SK-N-SH treated with all-trans-retinoic acid at 6 μM for 48 hours (cell line): ENCODE results near the gene AUTS2.

Experiments
- CSRNP3 ChIP-seq: fragments of 250-450 bp; sonication (Bioruptor Pico); IDR thresholded peaks from 2 replicates; pipeline ENCODE4 v1.5.1; 2021; ENCODE audit warnings: mild to moderate bottlenecking, moderate library complexity
- GLIS3 ChIP-seq: fragments of 250-450 bp; sonication (Bioruptor Pico); IDR thresholded peaks from 2 replicates; pipeline ENCODE4 v1.5.0; 2020; ENCODE audit warnings: mild to moderate bottlenecking, moderate library complexity
- PATZ1 ChIP-seq: fragments of 250-450 bp; sonication (Bioruptor Pico); IDR thresholded peaks from 2 replicates; pipeline ENCODE4 v1.8.0; 2020; ENCODE audit warnings: mild to moderate bottlenecking, moderate library complexity, borderline replicate concordance
- TSHZ2 ChIP-seq: fragments of 250-450 bp; sonication (Bioruptor Pico); IDR thresholded peaks from 2 replicates; pipeline ENCODE4 v1.5.0; 2020; ENCODE audit warnings: mild to moderate bottlenecking, moderate library complexity
- ZC3H10 ChIP-seq: fragments of 250-450 bp; sonication (Bioruptor Pico); IDR thresholded peaks from 2 replicates; pipeline ENCODE4 v1.5.1; 2021; ENCODE audit warnings: mild to moderate bottlenecking, moderate library complexity
- ZNF8 ChIP-seq: fragments of 450-650 bp; formaldehyde crosslinking; IDR thresholded peaks from 2 replicates; pipeline ENCODE4 v1.5.0; 2020; ENCODE audit warnings: mild to moderate bottlenecking, moderate library complexity

- no peak for TF ChIP-seq TSHZ2
- TF ChIP-seq GLIS3: no peak
- no peak for TF ChIP-seq PATZ1 (CRISPR knock-in tag)
- no peak for TF ChIP-seq ZNF8 (CRISPR knock-in tag)
- TF ChIP-seq ZC3H10 (CRISPR knock-in tag): no peak
- no peak for TF ChIP-seq CSRNP3 (CRISPR knock-in tag)
Observed at GRCh38 chr7:69603937-69604494, 5.7 kb downstream of the AUTS2 start.
